OCI-LY1 (cell line): ENCODE measurements around the gene CNOT3.

Experiments used
- CTCF ChIP-seq: fragments of 200-600 bp; sonication (generic), shearing (Covaris generic); IDR thresholded peaks from 2 replicates; pipeline ENCODE4 v1.5.1; 2017; ENCODE audit warnings: mild to moderate bottlenecking, antibody characterized with exemption, low read length, moderate library complexity, mixed read lengths
- EZH2 ChIP-seq: fragments of 200-600 bp; sonication (generic), shearing (Covaris generic); IDR thresholded peaks from 2 replicates; pipeline ENCODE4 v1.8.0; 2017; ENCODE audit warnings: borderline replicate concordance, mixed run types, mild to moderate bottlenecking, antibody characterized with exemption, low read length, moderate library complexity, mixed read lengths

- no peak for TF ChIP-seq CTCF
- no peak for TF ChIP-seq EZH2
Measured at GRCh38 chr19:54178581-54179261, 41.2 kb downstream of the CNOT3 start.
